ENCODE results near the gene COL4A1. TPM values are rescaled to one million over a fixed set of nuclear protein-coding genes. Genes with fewer than 3 reads are reported as not detected.

COL4A1 gene
- total RNA-seq, 1 donor from 2014 or later, result 120 TPM

DNA sequence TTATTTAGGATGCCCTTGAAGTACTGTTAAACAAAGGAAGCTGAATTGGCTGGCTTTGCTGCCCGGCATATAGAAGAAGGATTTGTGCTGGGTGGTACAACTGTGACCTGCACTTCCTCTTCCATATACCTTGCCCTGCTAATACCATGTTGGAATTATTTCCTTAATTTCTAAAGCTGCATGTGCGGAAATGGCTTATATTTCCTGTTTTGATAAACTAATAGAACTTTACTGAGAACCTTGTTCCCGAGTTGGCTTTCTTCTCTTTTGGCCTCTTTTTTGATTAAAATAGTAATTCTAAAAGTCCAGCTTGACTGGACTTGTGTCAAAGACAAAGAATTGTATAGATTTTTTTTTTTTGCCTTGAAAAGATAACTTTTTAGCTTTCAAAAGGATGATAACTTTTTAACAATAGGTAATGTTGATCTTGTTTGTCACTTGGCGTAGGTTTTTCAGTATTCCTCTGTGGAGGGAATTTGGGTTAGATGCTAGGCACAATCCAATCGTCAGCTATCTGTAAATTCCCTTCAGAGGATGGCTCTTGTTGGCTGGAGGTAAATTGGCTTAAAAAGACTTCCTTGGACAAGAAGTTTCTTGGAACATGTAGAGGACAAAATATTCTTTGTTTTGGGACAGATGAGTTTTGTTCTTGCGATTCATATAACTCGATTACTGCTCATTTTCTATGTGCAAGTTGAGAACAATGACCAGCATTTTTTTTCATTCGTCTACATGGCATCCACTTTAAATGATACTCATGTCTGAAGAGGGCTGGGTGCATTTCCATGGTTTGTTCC lies 41.5 kb upstream of the COL4A1 start:
- intact Hi-C loops (cut with micrococcal nuclease), result no loop called here
- peaks cover 79% of the 10 kb centered on the region for H3K4me1 ChIP-seq
- TF ChIP-seq CTCF (IDR thresholded peaks at IDR 0.05; ENCODE audit: borderline replicate concordance), result no peak

DNA sequence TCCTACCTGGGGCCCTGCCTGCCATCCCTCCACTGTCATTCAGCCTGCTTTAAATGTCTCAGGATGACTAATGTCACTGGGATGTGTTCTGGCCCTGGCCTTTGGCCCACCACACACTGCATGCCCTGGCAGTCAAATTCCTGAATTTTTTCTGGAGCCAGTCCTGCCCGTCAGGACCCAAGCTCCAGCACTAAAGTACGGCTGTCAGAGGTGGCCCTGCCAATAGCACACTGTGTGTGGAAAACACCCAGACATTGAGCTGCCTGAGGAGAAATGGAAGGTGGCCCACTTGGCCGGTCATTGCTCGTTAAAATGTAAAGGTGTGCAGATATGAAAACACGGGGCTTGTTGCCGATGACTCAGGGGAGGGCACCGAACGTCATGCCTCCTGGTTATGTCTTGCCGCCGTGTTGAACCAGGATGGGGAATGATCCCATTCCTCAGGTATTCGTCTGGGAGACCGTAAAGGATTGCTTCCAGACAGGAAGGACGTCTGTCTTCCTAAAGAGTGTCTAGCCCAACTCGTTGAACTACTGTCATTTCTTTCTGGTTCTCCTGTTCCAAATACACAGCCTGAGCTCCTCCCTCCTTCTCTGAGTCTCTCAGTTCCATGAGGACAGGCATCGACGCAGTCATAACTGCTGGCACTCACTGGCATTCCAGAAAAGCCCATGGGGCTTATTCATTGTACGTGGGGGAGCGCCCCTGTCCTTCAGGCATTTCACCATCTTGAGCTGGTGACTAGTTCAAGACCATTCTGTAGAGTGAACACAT lies 40.8 kb upstream of the COL4A1 start:
- Histone ChIP-seq H3K9me3 (replicated peaks) (no peaks in the 10 kb centered on the region), H3K4me3 (no peak overlapping the region), H3K27ac (replicated peaks) (peak overlapping the region; percentile 79), H3K27me3 (ENCODE audit: low read depth) (no peaks in the 10 kb centered on the region), H3K4me1 (peaks cover 78% of the 10 kb centered on the region), H3K36me3 (no peaks in the 10 kb centered on the region)
- DNase-seq, result peak; percentile 46
- intact Hi-C loops (cut with micrococcal nuclease), result no loop called here
- no peak for TF ChIP-seq CTCF (IDR thresholded peaks at IDR 0.05; ENCODE audit: borderline replicate concordance)

More for the DNA sequence above, 41.5 kb upstream of the COL4A1 start:
- Histone ChIP-seq H3K9me3 (replicated peaks) (no peaks in the 10 kb centered on the region), H3K27ac (replicated peaks) (peak overlapping the region; percentile 79), H3K36me3 (no peaks in the 10 kb centered on the region), H3K27me3 (ENCODE audit: low read depth) (no peaks in the 10 kb centered on the region), H3K4me3 (no peak overlapping the region)
- no peak for DNase-seq

DNA sequence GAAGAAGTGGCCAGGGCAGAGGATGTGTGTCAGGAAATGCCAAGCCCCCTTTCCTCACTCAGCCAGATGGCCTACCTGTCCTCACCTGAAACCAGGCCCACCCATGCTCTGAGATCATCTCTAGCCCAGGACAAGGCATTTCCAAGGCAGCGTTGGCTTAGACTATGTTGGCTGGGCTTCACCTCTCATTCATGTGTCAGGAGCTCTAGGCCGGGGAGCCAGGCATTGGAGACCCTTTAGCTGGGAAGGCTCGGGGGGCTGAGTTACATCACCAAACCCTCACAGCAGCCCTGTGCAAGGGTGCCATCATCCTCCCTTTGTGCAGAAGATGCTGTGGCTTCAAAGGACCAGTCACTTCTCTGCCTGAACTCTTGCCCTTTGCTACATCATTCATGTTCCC lies 40.1 kb upstream of the COL4A1 start:
- TF ChIP-seq CTCF (IDR thresholded peaks at IDR 0.05; ENCODE audit: borderline replicate concordance), result no peak
- Histone ChIP-seq H3K36me3 (no peaks in the 10 kb centered on the region), H3K4me1 (peaks cover 78% of the 10 kb centered on the region), H3K4me3 (no peak overlapping the region), H3K27me3 (ENCODE audit: low read depth) (no peaks in the 10 kb centered on the region), H3K27ac (replicated peaks) (peak overlapping the region; percentile 79), H3K9me3 (replicated peaks) (no peaks in the 10 kb centered on the region)
- intact Hi-C loops (cut with micrococcal nuclease), result no loop called here
- no peak for DNase-seq

DNA sequence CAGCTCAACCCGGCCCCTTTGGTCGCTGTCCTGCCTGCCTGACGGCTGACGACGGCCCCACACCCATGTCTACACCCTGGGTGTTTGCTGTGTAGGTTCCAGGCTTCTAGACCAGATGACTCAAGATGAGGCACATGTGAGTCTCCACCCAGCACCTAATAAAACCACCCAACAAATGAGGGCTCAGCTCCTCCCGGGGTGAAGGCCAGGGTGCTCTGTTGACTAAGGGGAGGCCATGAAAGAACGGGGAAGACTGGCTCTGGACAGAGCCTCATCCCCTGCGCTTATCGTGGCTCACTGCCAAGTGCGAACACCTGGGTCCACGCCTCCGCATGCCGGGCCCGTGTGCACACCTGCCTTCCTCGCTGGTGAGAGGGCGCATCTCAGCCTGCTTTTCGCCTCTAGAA lies 39.7 kb upstream of the COL4A1 start:
- no peak for DNase-seq
- Histone ChIP-seq H3K4me3 (no peak overlapping the region), H3K9me3 (replicated peaks) (no peaks in the 10 kb centered on the region), H3K27ac (replicated peaks) (peak overlapping the region; percentile 79), H3K4me1 (peaks cover 78% of the 10 kb centered on the region), H3K36me3 (no peaks in the 10 kb centered on the region), H3K27me3 (ENCODE audit: low read depth) (no peaks in the 10 kb centered on the region)
- intact Hi-C loops (cut with micrococcal nuclease), result no loop called here
- TF ChIP-seq CTCF (IDR thresholded peaks at IDR 0.05; ENCODE audit: borderline replicate concordance), result no peak

DNA sequence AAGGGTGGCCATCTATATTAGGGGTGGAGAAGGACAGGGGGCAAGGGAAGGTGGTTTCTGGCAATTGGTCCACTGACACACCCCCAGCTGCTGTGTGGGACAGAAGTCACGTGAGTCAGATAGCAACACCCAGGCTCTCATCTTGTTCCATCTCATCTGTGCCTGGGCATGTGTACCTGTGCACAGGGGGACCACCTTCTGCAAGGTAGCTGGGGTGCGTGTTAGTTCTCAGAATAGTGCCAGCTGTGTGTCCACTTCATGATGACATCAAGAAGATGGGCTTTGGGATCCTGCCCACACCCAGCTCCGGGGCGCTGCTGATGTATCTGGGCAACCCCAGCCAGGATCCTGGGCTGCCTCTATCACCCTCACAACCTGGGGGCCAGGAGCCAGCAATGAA lies 38.7 kb upstream of the COL4A1 start:
- Histone ChIP-seq H3K27me3 (ENCODE audit: low read depth) (no peaks in the 10 kb centered on the region), H3K4me3 (no peak overlapping the region), H3K27ac (replicated peaks) (no peak overlapping the region), H3K4me1 (peaks cover 78% of the 10 kb centered on the region), H3K9me3 (replicated peaks) (no peaks in the 10 kb centered on the region), H3K36me3 (no peaks in the 10 kb centered on the region)
- no peak for DNase-seq
- intact Hi-C loops (cut with micrococcal nuclease), result no loop called here
- TF ChIP-seq CTCF (IDR thresholded peaks at IDR 0.05; ENCODE audit: borderline replicate concordance), result no peak

Data from left ventricle myocardium inferior (tissue), 1 donor.